Neural progenitor cell (in vitro differentiated cells): Measurements from ENCODE around the gene JAZF1. TPM values are rescaled to one million over a fixed set of nuclear protein-coding genes. Genes with fewer than 3 reads are reported as not detected.
"Not testable (repeated sequence)": the region's sequence is repeated elsewhere in the genome, so short reads cannot be mapped to it uniquely, and the experiment has no call there.

ENCODE experiments used
- DNase-seq: peaks from one replicate; pipeline ENCODE4 v3.0.0-alpha.2; 2016; ENCODE audit warnings: low spot score
- H2AFZ ChIP-seq: fragments of 200-600 bp; sonication (generic); replicated peaks from 2 replicates; pipeline ENCODE4 v1.6.1; 2016; ENCODE audit warnings: antibody characterized with exemption
- H3F3A ChIP-seq: fragments of 200-600 bp; sonication (generic); 2 replicates; pipeline ENCODE4 v1.6.1; 2016; ENCODE audit warnings: antibody characterized with exemption, low read depth
- H3K27ac ChIP-seq: fragments of 200-600 bp; sonication (generic); 2 replicates; pipeline ENCODE4 v1.5.1; 2016; ENCODE audit warnings: mild to moderate bottlenecking
- H3K27me3 ChIP-seq: fragments of 200-600 bp; sonication (generic); 2 replicates; pipeline ENCODE4 v1.6.1; 2016; ENCODE audit warnings: mild to moderate bottlenecking, moderate library complexity
- H3K36me3 ChIP-seq: fragments of 200-600 bp; sonication (generic); 2 replicates; pipeline ENCODE4 v1.5.1; 2016
- H3K4me1 ChIP-seq: fragments of 200-600 bp; sonication (generic); 2 replicates; pipeline ENCODE4 v1.6.1; 2016; ENCODE audit warnings: mixed run types
- H3K4me2 ChIP-seq: fragments of 200-600 bp; sonication (generic); 2 replicates; pipeline ENCODE4 v1.6.1; 2016
- H3K4me3 ChIP-seq: fragments of 200-600 bp; sonication (generic); 2 replicates; pipeline ENCODE4 v1.5.1; 2016
- H3K79me2 ChIP-seq: fragments of 200-600 bp; sonication (generic); 2 replicates; pipeline ENCODE4 v1.6.1; 2016; ENCODE audit warnings: low read depth
- H3K9ac ChIP-seq: fragments of 200-600 bp; sonication (generic); 2 replicates; pipeline ENCODE4 v1.6.1; 2016
- H3K9me3 ChIP-seq: fragments of 200-600 bp; sonication (generic); 2 replicates; pipeline ENCODE4 v1.5.1; 2016; ENCODE audit warnings: low read depth
- H4K20me1 ChIP-seq: fragments of 200-600 bp; sonication (generic); 2 replicates; pipeline ENCODE4 v1.6.1; 2016; ENCODE audit warnings: low read depth
- H3K27ac Mint-ChIP-seq: 3 replicates; pipeline ENCODE4 v1.8.0; 2021; ENCODE audit warnings: mixed read lengths
- H3K27me3 Mint-ChIP-seq: 2 replicates; pipeline ENCODE4 v1.8.0; 2022; ENCODE audit warnings: low read depth, mild to moderate bottlenecking, inconsistent platforms, moderate library complexity, mixed read lengths; ENCODE audit not compliant: insufficient read depth
- H3K36me3 Mint-ChIP-seq: 3 replicates; pipeline ENCODE4 v1.8.0; 2021; ENCODE audit warnings: mixed read lengths
- H3K4me1 Mint-ChIP-seq: 3 replicates; pipeline ENCODE4 v1.8.0; 2021; ENCODE audit warnings: mixed read lengths
- H3K4me3 Mint-ChIP-seq: 3 replicates; pipeline ENCODE4 v1.8.0; 2021; ENCODE audit warnings: mild to moderate bottlenecking, moderate library complexity, mixed read lengths
- H3K9me3 Mint-ChIP-seq: 3 replicates; pipeline ENCODE4 v1.8.0; 2020; ENCODE audit warnings: mixed read lengths
- EZH2 ChIP-seq: fragments of 200-600 bp; sonication (generic); IDR thresholded peaks from 2 replicates; pipeline ENCODE4 v1.6.1; 2017; ENCODE audit warnings: antibody characterized with exemption, mild to moderate bottlenecking, moderate library complexity
- EZH2phosphoT487 ChIP-seq: fragments of 200-600 bp; sonication (generic); IDR thresholded peaks from 2 replicates; pipeline ENCODE4 v1.6.1; 2017; ENCODE audit warnings: antibody characterized with exemption
- total RNA-seq: library from RNA; depleted of rRNA; stranded (reverse); fragments of >200 nt; gene quantifications from 2 replicates; pipeline ENCODE4 v1.2.3, GENCODE V29; 2015; ENCODE audit warnings: low replicate concordance
- TF ChIP-seq, protein P1 (sequence below): fragments of 200-600 bp; sonication (generic); IDR thresholded peaks from 2 replicates; pipeline ENCODE4 v1.5.1; 2017; ENCODE audit warnings: antibody characterized with exemption, mild to moderate bottlenecking

The JAZF1 gene
- total RNA-seq, 1 donor from 2014 or later: 3.1 TPM

DNA sequence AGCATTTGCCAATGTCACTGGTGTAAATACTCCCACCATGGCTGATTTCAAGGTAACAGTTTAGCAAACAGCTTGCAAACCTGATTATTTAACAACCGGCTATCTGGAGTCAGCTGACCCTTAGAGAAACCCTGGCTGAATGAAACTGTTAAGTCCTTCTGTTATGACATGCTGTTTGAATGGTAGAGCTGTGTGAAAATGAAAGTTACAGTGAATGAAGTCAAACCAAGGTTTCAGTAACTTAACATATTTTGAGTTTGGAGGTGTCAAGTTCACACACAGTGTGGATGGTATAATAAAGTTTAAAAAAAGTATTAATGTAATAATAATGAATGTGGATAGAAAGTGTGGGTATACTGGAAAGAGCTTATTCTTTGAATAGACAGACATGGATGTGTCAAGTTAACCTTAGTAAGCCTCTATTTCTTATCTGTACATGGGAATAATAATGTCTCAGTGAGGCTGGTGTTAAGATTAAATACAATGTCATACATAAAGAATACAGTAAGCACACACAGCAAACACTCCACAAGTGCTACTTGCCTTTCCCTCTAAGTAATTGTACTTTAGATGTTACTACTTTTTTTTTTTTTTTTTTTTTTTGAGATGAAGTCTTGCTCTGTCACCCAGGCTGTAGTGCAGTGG, 290.3 kb downstream of the JAZF1 start:
- Mint-ChIP-seq H3K27ac (no peak overlapping the region), H3K9me3 (no peaks in the 10 kb centered on the region), H3K27me3 (no peaks in the 10 kb centered on the region), H3K36me3 (no peaks in the 10 kb centered on the region), H3K4me3 (no peak overlapping the region), H3K4me1 (peaks cover 2% of the 10 kb centered on the region)
- Histone ChIP-seq H4K20me1 (no peaks in the 10 kb centered on the region), H3K4me3 (no peak overlapping the region), H2AFZ (no peak overlapping the region), H3F3A (no peaks in the 10 kb centered on the region), H3K4me2 (no peak overlapping the region), H3K36me3 (no peaks in the 10 kb centered on the region), H3K79me2 (no peaks in the 10 kb centered on the region), H3K4me1 (peaks cover 6% of the 10 kb centered on the region), H3K9me3 (no peaks in the 10 kb centered on the region), H3K9ac (no peak overlapping the region), H3K27me3 (no peaks in the 10 kb centered on the region), H3K27ac (no peak overlapping the region)
- no peak for TF ChIP-seq EZH2
- TF ChIP-seq, protein P1, sequence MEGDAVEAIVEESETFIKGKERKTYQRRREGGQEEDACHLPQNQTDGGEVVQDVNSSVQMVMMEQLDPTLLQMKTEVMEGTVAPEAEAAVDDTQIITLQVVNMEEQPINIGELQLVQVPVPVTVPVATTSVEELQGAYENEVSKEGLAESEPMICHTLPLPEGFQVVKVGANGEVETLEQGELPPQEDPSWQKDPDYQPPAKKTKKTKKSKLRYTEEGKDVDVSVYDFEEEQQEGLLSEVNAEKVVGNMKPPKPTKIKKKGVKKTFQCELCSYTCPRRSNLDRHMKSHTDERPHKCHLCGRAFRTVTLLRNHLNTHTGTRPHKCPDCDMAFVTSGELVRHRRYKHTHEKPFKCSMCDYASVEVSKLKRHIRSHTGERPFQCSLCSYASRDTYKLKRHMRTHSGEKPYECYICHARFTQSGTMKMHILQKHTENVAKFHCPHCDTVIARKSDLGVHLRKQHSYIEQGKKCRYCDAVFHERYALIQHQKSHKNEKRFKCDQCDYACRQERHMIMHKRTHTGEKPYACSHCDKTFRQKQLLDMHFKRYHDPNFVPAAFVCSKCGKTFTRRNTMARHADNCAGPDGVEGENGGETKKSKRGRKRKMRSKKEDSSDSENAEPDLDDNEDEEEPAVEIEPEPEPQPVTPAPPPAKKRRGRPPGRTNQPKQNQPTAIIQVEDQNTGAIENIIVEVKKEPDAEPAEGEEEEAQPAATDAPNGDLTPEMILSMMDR: no peak
- TF ChIP-seq EZH2phosphoT487: no peak
- DNase-seq: no peak

DNA sequence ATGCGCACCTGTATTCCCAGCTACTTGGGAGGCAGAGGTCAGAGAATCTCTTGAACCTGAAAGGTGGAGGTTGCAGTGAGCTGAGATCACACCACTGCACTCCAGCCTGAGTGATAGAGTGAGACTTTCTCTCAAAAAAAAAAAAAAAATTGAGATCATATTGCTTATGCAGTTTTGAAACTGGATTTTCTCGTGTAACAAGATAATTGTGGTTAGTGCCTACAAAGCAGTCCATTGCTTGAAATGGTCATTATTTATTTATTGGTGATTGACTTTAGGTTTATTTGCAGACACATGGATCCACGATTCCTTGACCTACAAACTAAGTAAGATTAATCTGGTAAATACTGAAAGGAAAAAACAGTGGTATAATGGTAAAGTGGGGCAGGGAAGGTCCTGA, 290.8 kb downstream of the JAZF1 start:
- Histone ChIP-seq H3K27me3 (no peaks in the 10 kb centered on the region), H3K9me3 (no peaks in the 10 kb centered on the region), H3K36me3 (no peaks in the 10 kb centered on the region), H3K4me3 (no peak overlapping the region), H3K27ac (no peak overlapping the region), H4K20me1 (no peaks in the 10 kb centered on the region), H3K79me2 (no peaks in the 10 kb centered on the region), H3K4me2 (no peak overlapping the region), H2AFZ (no peak overlapping the region), H3K9ac (no peak overlapping the region), H3F3A (no peaks in the 10 kb centered on the region), H3K4me1 (peaks cover 6% of the 10 kb centered on the region)
- DNase-seq: no peak
- Mint-ChIP-seq H3K4me1 (peaks cover 5% of the 10 kb centered on the region), H3K36me3 (no peaks in the 10 kb centered on the region), H3K9me3 (no peaks in the 10 kb centered on the region), H3K27me3 (no peaks in the 10 kb centered on the region), H3K27ac (no peak overlapping the region), H3K4me3 (no peak overlapping the region)
- no peak for TF ChIP-seq EZH2phosphoT487
- TF ChIP-seq, protein P1: no peak
- no peak for TF ChIP-seq EZH2

DNA sequence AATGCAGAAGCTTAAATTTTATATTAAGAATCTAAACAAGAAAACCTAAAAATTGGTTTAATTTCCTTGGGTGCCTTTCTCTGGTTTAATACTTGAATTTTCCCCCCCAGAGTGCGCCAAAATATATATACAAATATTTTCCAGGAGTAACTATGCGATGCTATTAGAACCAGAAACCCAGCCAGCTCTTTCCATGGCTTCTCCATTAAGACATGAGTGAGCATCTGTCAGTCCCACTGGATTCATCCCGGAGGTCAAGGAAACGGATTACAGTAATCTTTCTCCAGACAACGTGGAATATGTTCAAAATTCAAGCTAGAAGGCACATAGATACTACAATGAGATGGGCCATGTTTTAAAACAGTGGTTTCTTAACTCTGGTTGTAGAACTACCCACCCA, 291.9 kb downstream of the JAZF1 start:
- Histone ChIP-seq H3K9ac (no peak overlapping the region), H4K20me1 (no peaks in the 10 kb centered on the region), H3K27ac (no peak overlapping the region), H3K4me1 (peaks cover 7% of the 10 kb centered on the region), H3K4me3 (no peak overlapping the region), H3K79me2 (no peaks in the 10 kb centered on the region), H3K27me3 (no peaks in the 10 kb centered on the region), H2AFZ (no peak overlapping the region), H3K9me3 (no peaks in the 10 kb centered on the region), H3K36me3 (no peaks in the 10 kb centered on the region), H3F3A (no peaks in the 10 kb centered on the region), H3K4me2 (no peak overlapping the region)
- H3K4me1 Mint-ChIP-seq: peaks cover 16% of the 10 kb centered on the region
- H3K27me3 Mint-ChIP-seq: no peaks in the 10 kb centered on the region
- no peaks in the 10 kb centered on the region for H3K9me3 Mint-ChIP-seq
- no peak for DNase-seq
- TF ChIP-seq EZH2phosphoT487 (no peak), EZH2 (no peak)
- TF ChIP-seq, protein P1: no peak
- no peak overlapping the region for H3K27ac Mint-ChIP-seq
- H3K36me3 Mint-ChIP-seq: no peaks in the 10 kb centered on the region
- H3K4me3 Mint-ChIP-seq: no peak overlapping the region

DNA sequence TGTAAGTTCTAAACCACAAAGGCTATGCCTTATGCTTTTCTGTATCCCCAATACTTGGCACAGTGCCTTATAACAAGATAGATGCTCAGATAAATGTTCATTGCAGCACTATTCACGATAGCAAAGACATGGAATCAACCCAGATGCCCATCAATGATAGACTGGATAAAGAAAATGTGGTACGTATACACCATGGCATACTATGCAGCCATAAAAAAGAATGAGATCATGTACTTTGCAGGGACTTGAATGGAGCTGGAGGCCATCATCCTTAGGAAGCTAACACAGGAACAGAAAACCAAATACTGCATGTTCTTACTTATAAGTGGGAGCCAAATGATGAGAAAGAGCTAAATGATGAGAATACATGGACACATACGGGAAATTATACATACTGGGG, 293.9 kb downstream of the JAZF1 start:
- not testable (repeated sequence) for H3K9me3 ChIP-seq, H3K9me3 Mint-ChIP-seq, H3K27ac ChIP-seq, H3K36me3 Mint-ChIP-seq, H2AFZ ChIP-seq, H3K4me3 ChIP-seq, H4K20me1 ChIP-seq, H3K27me3 Mint-ChIP-seq, H3K36me3 ChIP-seq, H3K9ac ChIP-seq, H3F3A ChIP-seq, H3K27ac Mint-ChIP-seq, DNase-seq, H3K27me3 ChIP-seq, H3K4me3 Mint-ChIP-seq, H3K4me2 ChIP-seq, H3K79me2 ChIP-seq
- peaks cover 10% of the 10 kb centered on the region for H3K4me1 ChIP-seq
- H3K4me1 Mint-ChIP-seq: peaks cover 29% of the 10 kb centered on the region
